A549 (cell line): ENCODE measurements around the gene CYP2A13. TPM values are rescaled to one million over a fixed set of nuclear protein-coding genes. Genes with fewer than 3 reads are reported as not detected.
A peak's percentile ranks its signal among the peaks of the same experiment; 100 is the strongest.

ENCODE experiments used
- ATAC-seq, 2 experiments: fragments of 200-7000 bp in 1 of 2; fragments of >200 bp in 1 of 2; cut with Nextera tagmentation in 1 of 2; cut with Tn5 transposase in 1 of 2; 3 replicates each; pipeline versions ENCODE4 v1.8.0 to v1.9.1; 2018 to 2020; ENCODE audit warnings: mild to moderate bottlenecking in 1 of 2, moderate library complexity in 1 of 2
- CTCF ChIA-PET: fragments of 300-600 bp; sonication (Branson Sonifier 250); formaldehyde crosslinking; extraction: SDS; loops from one replicate; lab custom pipeline; 2021; ENCODE audit warnings: antibody characterized with exemption, inconsistent platforms; lab: Yijun Ruan, JAX
- POLR2A ChIA-PET: fragments of 350-600 bp; formaldehyde crosslinking; extraction: SDS; loops from one replicate; lab custom pipeline; 2021; ENCODE audit warnings: antibody characterized with exemption, inconsistent platforms; lab: Yijun Ruan, JAX
- DNase-seq, 2 experiments: peaks; one replicate each; pipeline versions ENCODE4 v3.0.0 to v3.0.0-alpha.2; 2011 to 2016; ENCODE audit warnings: low read depth in 1 of 2, low spot score in 1 of 2
- FAIRE-seq: peaks from 2 replicates; lab custom pipeline; 2011; peaks lifted over from hg19 to GRCh38; lab: Jason Lieb, UNC
- H3K27ac ChIP-seq, 2 experiments: fragments of >200 bp; sonication (Bioruptor Twin); formaldehyde crosslinking; 3 replicates each; pipeline ENCODE4 v1.5.1; 2016 to 2017
- H3K4me1 ChIP-seq: fragments of >200 bp; sonication (Bioruptor Twin); formaldehyde crosslinking; 3 replicates; pipeline ENCODE4 v1.6.1; 2016
- H3K4me2 ChIP-seq: fragments of >200 bp; sonication (Bioruptor Twin); formaldehyde crosslinking; 3 replicates; pipeline ENCODE4 v1.6.1; 2016
- H3K4me3 ChIP-seq: fragments of >200 bp; sonication (Bioruptor Twin); formaldehyde crosslinking; 3 replicates; pipeline ENCODE4 v1.5.1; 2016
- H3K9me3 ChIP-seq: fragments of >200 bp; sonication (Bioruptor Twin); formaldehyde crosslinking; 3 replicates; pipeline ENCODE4 v1.6.1; 2016
- ATOH8 ChIP-seq: fragments of 250-450 bp; sonication (Bioruptor Pico); IDR thresholded peaks from 2 replicates; pipeline ENCODE4 v1.5.0; 2020; ENCODE audit warnings: low read depth, mild to moderate bottlenecking, moderate library complexity
- BHLHE40 ChIP-seq: IDR thresholded peaks from 2 replicates; pipeline ENCODE4 v1.6.1; 2012; ENCODE audit warnings: low read depth, low read length, inconsistent platforms
- CBX8 ChIP-seq: fragments of 200-600 bp; sonication (generic); IDR thresholded peaks from 2 replicates; pipeline ENCODE4 v1.6.1; 2016
- CHD2 ChIP-seq: fragments of 150-350 bp; IDR thresholded peaks from 2 replicates; pipeline ENCODE4 v1.6.1; 2014; ENCODE audit warnings: low read length; ENCODE audit not compliant: partially characterized antibody
- E2F6 ChIP-seq: IDR thresholded peaks from 2 replicates; pipeline ENCODE4 v1.6.1; 2012; ENCODE audit warnings: low read depth, borderline replicate concordance
- EHF ChIP-seq: fragments of 250-450 bp; sonication (Bioruptor Pico); IDR thresholded peaks from 2 replicates; pipeline ENCODE4 v1.5.0; 2020; ENCODE audit warnings: mild to moderate bottlenecking
- ELK1 ChIP-seq: fragments of 150-350 bp; IDR thresholded peaks from 2 replicates; pipeline ENCODE4 v1.6.1; 2014; ENCODE audit warnings: low read depth, mild to moderate bottlenecking, low read length
- ESRRA ChIP-seq: fragments of 150-350 bp; IDR thresholded peaks from 2 replicates; pipeline ENCODE4 v1.6.1; 2014; ENCODE audit warnings: mild to moderate bottlenecking, low read length, borderline replicate concordance
- FOSB ChIP-seq: fragments of 250-450 bp; sonication (Bioruptor Pico); IDR thresholded peaks from 2 replicates; pipeline ENCODE4 v1.5.0; 2020; ENCODE audit warnings: mild to moderate bottlenecking, moderate library complexity
- GATA3 ChIP-seq: IDR thresholded peaks from 2 replicates; pipeline ENCODE4 v1.6.1; 2012; ENCODE audit warnings: borderline replicate concordance
- HDAC2 ChIP-seq: fragments of 200-600 bp; sonication (generic); IDR thresholded peaks from 2 replicates; pipeline ENCODE4 v1.6.1; 2016
- HES2 ChIP-seq: fragments of >200 bp; sonication (Bioruptor Twin); formaldehyde crosslinking; IDR thresholded peaks from 2 replicates; pipeline ENCODE4 v1.6.1; 2016
- HOXA7 ChIP-seq: fragments of 250-450 bp; sonication (Bioruptor Pico); IDR thresholded peaks from 2 replicates; pipeline ENCODE4 v1.5.0; 2020; ENCODE audit warnings: mild to moderate bottlenecking, moderate library complexity
- JUNB ChIP-seq: fragments of >200 bp; sonication (Bioruptor Twin); formaldehyde crosslinking; IDR thresholded peaks from 2 replicates; pipeline ENCODE4 v1.6.1; 2016
- KDM5A ChIP-seq: fragments of 200-600 bp; sonication (generic); IDR thresholded peaks from 2 replicates; pipeline ENCODE4 v1.6.1; 2016; ENCODE audit warnings: antibody characterized with exemption, mild to moderate bottlenecking
- MAFK ChIP-seq: fragments of 450-650 bp; IDR thresholded peaks from 2 replicates; pipeline ENCODE4 v1.6.1; 2014; ENCODE audit not compliant: partially characterized antibody
- MYC ChIP-seq: IDR thresholded peaks from 2 replicates; pipeline ENCODE4 v1.6.1; 2012; ENCODE audit warnings: mild to moderate bottlenecking, inconsistent platforms, low read length, improper control_type of control experiment, borderline replicate concordance
- PHF8 ChIP-seq: fragments of 200-600 bp; sonication (generic); IDR thresholded peaks from 2 replicates; pipeline ENCODE4 v1.6.1; 2016; ENCODE audit warnings: low read depth, mild to moderate bottlenecking, antibody characterized with exemption, moderate library complexity, borderline replicate concordance
- RARB ChIP-seq: fragments of 250-450 bp; sonication (Bioruptor Pico); IDR thresholded peaks from 2 replicates; pipeline ENCODE4 v1.8.0; 2021; ENCODE audit warnings: mild to moderate bottlenecking, moderate library complexity
- REST ChIP-seq: fragments of 200-600 bp; sonication (generic); IDR thresholded peaks from 2 replicates; pipeline ENCODE4 v1.6.1; 2016; ENCODE audit warnings: antibody characterized with exemption, mild to moderate bottlenecking, moderate library complexity
- SMC3 ChIP-seq: fragments of >200 bp; sonication (Bioruptor Twin); formaldehyde crosslinking; IDR thresholded peaks from 3 replicates; pipeline ENCODE4 v1.6.1; 2018; ENCODE audit warnings: inconsistent platforms
- SREBF2 ChIP-seq: fragments of 450-650 bp; IDR thresholded peaks from 2 replicates; pipeline ENCODE4 v1.6.1; 2014; ENCODE audit warnings: mild to moderate bottlenecking, moderate library complexity
- TFCP2L1 ChIP-seq: fragments of 250-450 bp; sonication (Bioruptor Pico); IDR thresholded peaks from 2 replicates; pipeline ENCODE4 v1.5.0; 2021; ENCODE audit warnings: mild to moderate bottlenecking
- TP53 ChIP-seq: fragments of 250-450 bp; sonication (Bioruptor Pico); IDR thresholded peaks from 2 replicates; pipeline ENCODE4 v1.5.0; 2021; ENCODE audit warnings: mild to moderate bottlenecking, moderate library complexity
- USF2 ChIP-seq: fragments of 450-650 bp; IDR thresholded peaks from 2 replicates; pipeline ENCODE4 v1.6.1; 2014; ENCODE audit warnings: antibody characterized with exemption
- ZC3H11A ChIP-seq: fragments of 450-650 bp; IDR thresholded peaks from 2 replicates; pipeline ENCODE4 v1.6.1; 2014; ENCODE audit warnings: antibody characterized with exemption, mild to moderate bottlenecking
- WGBS: methylation state at CpG from one replicate; pipeline ENCODE4 v1.1.6; 2017; ENCODE audit errors: missing lambda C conversion rate; 5-methylcytosine and 5-hydroxymethylcytosine counted together
- polyA plus RNA-seq, 4 experiments: library from polyadenylated mRNA; depleted of rRNA in 3 of 4; stranded (reverse); fragments of >200 nt; fragmentation: RNase III in 1 of 4; extraction: RNeasy Plus Mini Kit Qiagen cat#74134 plus additional on column Dnase treatment in 1 of 4; gene quantifications; 2 replicates in 3 of 4; 3 replicates in 1 of 4; pipeline ENCODE4 v1.2.3, GENCODE V29; 2011 to 2017

CYP2A13 gene
- polyA plus RNA-seq, 2 of the 4 experiments (the other 2 are of a cell fraction) = not detected

GRCh38 chr19:41111296-41111695 is 23.0 kb downstream of the CYP2A13 start:
- ChIA-PET POLR2A (interaction anchor here (0.5 kb wide), 1 partner anchor 255 kb away, joined by 5 read pairs; no protein-coding TSS in a partner anchor), CTCF (interaction anchor here (0.7 to 4.1 kb wide), 5 partner anchors 15 to 133 kb away, joined by 3 to 15 read pairs (median 6); no protein-coding TSS in a partner anchor)
- H3K27ac ChIP-seq = no peak overlapping the region
- DNase-seq = no peak
- H3K4me1 ChIP-seq = no peaks in the 10 kb centered on the region
- H3K9me3 ChIP-seq = peaks cover 15% of the 10 kb centered on the region
- H3K4me2 ChIP-seq = no peak overlapping the region
- peak; percentile 91 for FAIRE-seq
- H3K4me3 ChIP-seq = no peak overlapping the region
- TF ChIP-seq JUNB (no peak), KDM5A (no peak), BHLHE40 (no peak), ELK1 (no peak), TFCP2L1 (CRISPR knock-in tag) (no peak), TP53 (CRISPR knock-in tag) (no peak), CBX8 (no peak), CHD2 (no peak), ATOH8 (no peak), SMC3 (no peak), HOXA7 (CRISPR knock-in tag) (no peak)
- ATAC-seq = peak; percentile 22 to 33; a peak in 4 of 6 replicates
- 66% methylated on average over 9 of the region's 9 CpGs for WGBS

GRCh38 chr19:41111750-41112295 is 23.6 kb downstream of the CYP2A13 start:
- FAIRE-seq = peak; percentile 39
- Histone ChIP-seq H3K9me3 (peaks cover 15% of the 10 kb centered on the region), H3K4me3 (no peak overlapping the region), H3K4me1 (no peaks in the 10 kb centered on the region), H3K4me2 (no peak overlapping the region), H3K27ac (no peak overlapping the region)
- TF ChIP-seq KDM5A = no peak
- no peak for TF ChIP-seq ESRRA
- TF ChIP-seq EHF (CRISPR knock-in tag) = no peak
- no peak for TF ChIP-seq FOSB (CRISPR knock-in tag)
- TF ChIP-seq GATA3 = no peak
- no peak for TF ChIP-seq HES2
- no peak for TF ChIP-seq REST
- TF ChIP-seq RARB (CRISPR knock-in tag) = no peak
- no peak for TF ChIP-seq MAFK
- TF ChIP-seq HDAC2 = no peak
- no peak for TF ChIP-seq TP53 (CRISPR knock-in tag)
- TF ChIP-seq SREBF2 = no peak
- no peak for TF ChIP-seq TFCP2L1 (CRISPR knock-in tag)
- TF ChIP-seq ZC3H11A = no peak
- no peak for TF ChIP-seq USF2
- TF ChIP-seq PHF8 = no peak
- TF ChIP-seq MYC = no peak
- TF ChIP-seq E2F6 = no peak
- CTCF ChIA-PET = interaction anchor here (1.1 to 4.1 kb wide), 4 partner anchors 15 to 32 kb away, joined by 4 to 15 read pairs (median 6); no protein-coding TSS in a partner anchor
- WGBS = 74% methylated on average over 5 of the region's 5 CpGs
- POLR2A ChIA-PET = no interaction called here
- DNase-seq = no peak
- no peak for ATAC-seq
